K562 (cell line): ENCODE measurements around the gene HEBP1. TPM values are rescaled to one million over a fixed set of nuclear protein-coding genes. Genes with fewer than 3 reads are reported as not detected.

ENCODE experiments used
- ATAC-seq: fragments of 200-7000 bp; cut with Tn5 transposase; 3 replicates; pipeline ENCODE4 v1.9.1; 2020; ENCODE audit warnings: moderate library complexity
- BruUV-seq: library from RNA; stranded (reverse); fragments of 400-500 nt; replicated peaks from 2 replicates; lab custom pipeline; 2021; lab: Mats Ljungman, UMichigan
- CTCF ChIA-PET: fragments of 300-600 bp; formaldehyde crosslinking; extraction: SDS; loops from one replicate; lab custom pipeline; 2021; ENCODE audit warnings: low intra/inter-chr PET ratio; lab: Yijun Ruan, JAX
- POLR2A ChIA-PET: fragments of 300-600, 350-650 bp; sonication (Branson Sonifier 250); formaldehyde crosslinking; extraction: SDS; loops from one replicate; lab custom pipeline; 2021; ENCODE audit warnings: antibody characterized with exemption, inconsistent platforms; lab: Yijun Ruan, JAX
- DNase-seq, 4 experiments: peaks; one replicate each; pipeline versions ENCODE4 v3.0.0 to v3.0.0-alpha.2; 2011 to 2018; ENCODE audit warnings: low spot score in 3 of 4, mixed read lengths in 3 of 4; ENCODE audit errors: extremely low read depth in 1 of 4
- FAIRE-seq: peaks from 2 replicates; lab custom pipeline; 2011; peaks lifted over from hg19 to GRCh38; lab: Jason Lieb, UNC
- H2AFZ ChIP-seq: 2 replicates; pipeline ENCODE4 v1.6.0; 2011; ENCODE audit warnings: low read depth, low read length, control low read depth, inconsistent platforms
- H3K27ac ChIP-seq: fragments of 200-600 bp; 3 replicates; pipeline ENCODE4 v1.8.0; 2011; ENCODE audit warnings: low read depth, mild to moderate bottlenecking, control low read depth, inconsistent platforms, low read length, moderate library complexity, mixed read lengths; ENCODE audit errors: extremely low read depth
- H3K27me3 ChIP-seq, 2 experiments: fragments of 300-600 bp in 1 of 2; 2 replicates in 1 of 2; 3 replicates in 1 of 2; pipeline versions ENCODE4 v1.6.0 to v1.8.0; 2011; ENCODE audit warnings: inconsistent platforms in 2 of 2, low read length in 2 of 2, mild to moderate bottlenecking in 1 of 2, mixed read lengths in 1 of 2, moderate library complexity in 1 of 2; ENCODE audit not compliant: control insufficient read depth in 2 of 2, insufficient read depth in 2 of 2
- H3K36me3 ChIP-seq: fragments of 300-600 bp; 3 replicates; pipeline ENCODE4 v1.8.0; 2011; ENCODE audit warnings: mild to moderate bottlenecking, low read length, inconsistent platforms; ENCODE audit not compliant: control insufficient read depth, insufficient read depth
- H3K4me1 ChIP-seq, 2 experiments: fragments of 200-600 bp in 1 of 2; replicated peaks in 1 of 2; 2 replicates in 1 of 2; 3 replicates in 1 of 2; pipeline versions ENCODE4 v1.5.1 to v1.8.0; 2011; ENCODE audit warnings: inconsistent platforms in 2 of 2, low read length in 2 of 2, mild to moderate bottlenecking in 1 of 2, mixed read lengths in 1 of 2, moderate library complexity in 1 of 2; ENCODE audit not compliant: control insufficient read depth in 2 of 2, insufficient read depth in 2 of 2
- H3K4me2 ChIP-seq: 2 replicates; pipeline ENCODE4 v1.6.1; 2011; ENCODE audit warnings: low read length, control low read depth, inconsistent platforms, mixed read lengths; ENCODE audit not compliant: insufficient read depth
- H3K4me3 ChIP-seq: fragments of 200-600 bp; sonication (generic), shearing (Covaris generic); 2 replicates; pipeline ENCODE4 v1.5.1; 2016; ENCODE audit warnings: control low read depth, inconsistent platforms
- H3K79me2 ChIP-seq: fragments of 200-600 bp; 3 replicates; pipeline ENCODE4 v1.8.0; 2011; ENCODE audit warnings: low read length, inconsistent platforms; ENCODE audit not compliant: control insufficient read depth, insufficient read depth
- H3K9ac ChIP-seq, 2 experiments: 2 replicates each; pipeline versions ENCODE4 v1.6.0 to v1.6.1; 2011; ENCODE audit warnings: low read depth in 2 of 2, low read length in 2 of 2, control low read depth in 1 of 2, inconsistent platforms in 1 of 2, mild to moderate bottlenecking in 1 of 2, mixed read lengths in 1 of 2; ENCODE audit not compliant: insufficient read depth in 1 of 2
- H3K9me1 ChIP-seq: one replicate; pipeline ENCODE4 v1.6.0; 2011; ENCODE audit warnings: inconsistent platforms, mild to moderate bottlenecking, low read length, moderate library complexity; ENCODE audit not compliant: control insufficient read depth, insufficient read depth
- H3K9me3 ChIP-seq: replicated peaks from 2 replicates; pipeline ENCODE4 v1.5.1; 2011; ENCODE audit warnings: low read depth, low read length, inconsistent platforms; ENCODE audit not compliant: control insufficient read depth, insufficient read depth
- H4K20me1 ChIP-seq: replicated peaks from 2 replicates; pipeline ENCODE4 v1.6.1; 2011; ENCODE audit warnings: low read length, inconsistent platforms, mixed read lengths; ENCODE audit not compliant: control insufficient read depth, insufficient read depth
- C11orf30 ChIP-seq: fragments of 450-650 bp; IDR thresholded peaks from 2 replicates; pipeline ENCODE4 v1.6.1; 2016; ENCODE audit warnings: low read depth, mild to moderate bottlenecking
- FOXJ3 ChIP-seq: sonication (generic); formaldehyde crosslinking; IDR thresholded peaks from 2 replicates; pipeline ENCODE4 v1.4.0; 2020; ENCODE audit warnings: mild to moderate bottlenecking, missing genetic modification reagents
- LARP7 ChIP-seq: fragments of 450-650 bp; IDR thresholded peaks from 2 replicates; pipeline ENCODE4 v1.6.1; 2016
- WGBS: fragments of 100-300 bp; shearing (Covaris generic); methylation state at CpG from one replicate; pipeline ENCODE4 v1.1.6; 2016; ENCODE audit warnings: low coverage, mixed read lengths; ENCODE audit not compliant: insufficient coverage; ENCODE audit errors: missing lambda C conversion rate; 5-methylcytosine and 5-hydroxymethylcytosine counted together
- in situ Hi-C: fragments of 300-500 bp; cut with MboI; formaldehyde crosslinking; loops from 4 replicates; pipeline ENCODE4 v1.15.0; 2018; ENCODE audit warnings: inconsistent platforms, mixed read lengths
- intact Hi-C: fragments of 100-400 bp; cut with micrococcal nuclease; formaldehyde crosslinking; loops from 2 replicates; pipeline ENCODE4 v1.14.2; 2022
- polyA plus RNA-seq, 8 experiments: library from polyadenylated mRNA; depleted of rRNA in 4 of 8; stranded (reverse) in 5 of 8; unstranded in 3 of 8; fragments of >200 nt; fragmentation: Nextera tagmentation in 2 of 8; fragmentation: Illumina TruSeq in 1 of 8; extraction: Ambion mirVana in 2 of 8; extraction: Trizol in 1 of 8; gene quantifications; 2 replicates each; pipeline versions ENCODE4 v1.2.1 to v1.2.3, GENCODE V29; 2011 to 2014; ENCODE audit warnings: inconsistent platforms in 1 of 8, missing spikeins in 1 of 8
- total RNA-seq, 7 experiments: library from RNA; depleted of rRNA in 6 of 7; stranded (reverse); fragments of >200 nt in 6 of 7; fragmentation: Illumina TruSeq in 2 of 7; extraction: Trizol in 2 of 7; gene quantifications; 2 replicates each; pipeline versions ENCODE4 v1.2.1 to v1.2.3, GENCODE V29; 2011 to 2021; ENCODE audit warnings: low replicate concordance in 1 of 7
- TF ChIP-seq, protein P1 (sequence below): fragments of 450-650 bp; IDR thresholded peaks from 2 replicates; pipeline ENCODE4 v1.6.1; 2016; ENCODE audit warnings: missing biosample characterization, missing genetic modification characterization

Gene HEBP1
- total and polyA plus RNA-seq, 9 of the 15 experiments (the other 6 are each of a cell fraction or from before 2014, with no cell fraction given): 1.1 to 10.1 (median 2.4) TPM

- TF ChIP-seq LARP7 (no peak), C11orf30 (no peak), FOXJ3 (no peak)
- TF ChIP-seq, protein P1, sequence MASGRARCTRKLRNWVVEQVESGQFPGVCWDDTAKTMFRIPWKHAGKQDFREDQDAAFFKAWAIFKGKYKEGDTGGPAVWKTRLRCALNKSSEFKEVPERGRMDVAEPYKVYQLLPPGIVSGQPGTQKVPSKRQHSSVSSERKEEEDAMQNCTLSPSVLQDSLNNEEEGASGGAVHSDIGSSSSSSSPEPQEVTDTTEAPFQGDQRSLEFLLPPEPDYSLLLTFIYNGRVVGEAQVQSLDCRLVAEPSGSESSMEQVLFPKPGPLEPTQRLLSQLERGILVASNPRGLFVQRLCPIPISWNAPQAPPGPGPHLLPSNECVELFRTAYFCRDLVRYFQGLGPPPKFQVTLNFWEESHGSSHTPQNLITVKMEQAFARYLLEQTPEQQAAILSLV: no peak
- TF ChIP-seq, all 486 proteins: peak for 0
- Histone ChIP-seq H4K20me1 (no peaks in the 10 kb centered on the region), H3K9ac (no peak overlapping the region), H3K4me1 (peaks cover 0 to 6% of the 10 kb centered on the region in 2 experiments; a peak in 3 of 5 replicates), H3K9me1 (no peaks in the 10 kb centered on the region), H3K27me3 (no peaks in the 10 kb centered on the region), H3K9me3 (no peaks in the 10 kb centered on the region; the same call in 1 of the 2 replicates), H3K79me2 (peaks cover 10% of the 10 kb centered on the region), H2AFZ (no peak overlapping the region), H3K27ac (no peak overlapping the region), H3K4me3 (no peak overlapping the region), H3K36me3 (peaks cover 12% of the 10 kb centered on the region; the same call in 1 of the 3 replicates), H3K4me2 (no peak overlapping the region)
- CTCF ChIA-PET: no interaction called here
- intact Hi-C loops (no loop called here), in situ Hi-C loops (no loop called here)
- DNase-seq: no peak
- no peak for FAIRE-seq
- POLR2A ChIA-PET: no interaction called here
- WGBS: 81% methylated on average over 6 of the region's 6 CpGs
- ATAC-seq: no peak
- BruUV-seq: no TSS peak
Measured at GRCh38 chr12:12929696-12930095, 70.4 kb downstream of the HEBP1 start.
